ENCODE data around the gene TPM4.

TPM4 gene

DNA sequence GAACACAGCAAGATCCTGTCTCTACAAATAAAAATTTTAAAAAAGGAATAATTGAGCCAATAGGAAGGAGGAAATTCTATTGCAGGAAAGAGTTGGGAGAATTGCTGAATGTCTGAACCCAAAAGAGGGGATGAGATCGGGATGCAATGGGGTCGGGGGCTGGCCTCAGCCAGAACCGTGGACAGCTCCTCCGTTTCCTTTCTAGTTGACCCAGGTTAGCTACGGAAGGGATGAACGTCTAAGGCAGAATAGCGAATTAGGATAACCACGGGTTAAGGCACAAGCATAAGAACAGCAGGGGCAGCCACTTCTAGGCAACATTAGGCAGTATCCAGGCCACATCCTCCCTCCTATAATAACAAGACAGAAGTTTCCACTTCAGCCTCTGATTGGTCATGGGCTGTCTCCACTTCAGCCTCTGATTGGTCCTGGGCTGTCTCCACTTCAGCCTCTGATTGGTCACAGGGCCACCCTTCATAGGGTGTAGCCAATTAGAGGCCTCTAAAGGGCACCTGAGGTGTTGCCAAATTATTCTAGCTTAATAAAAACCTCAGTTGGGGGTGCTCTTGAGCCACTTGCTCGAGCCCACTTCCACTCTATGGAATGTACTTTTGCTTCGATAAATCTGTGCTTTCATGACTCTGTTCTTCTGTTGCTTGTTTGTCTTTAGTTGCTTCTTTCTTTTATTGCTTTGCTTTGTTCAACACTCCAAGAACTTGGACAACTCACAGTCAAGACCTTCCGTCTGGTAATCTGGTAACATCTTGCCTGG lies 24.9 kb upstream of the TPM4 start:
- DNase-seq (ENCODE audit: insufficient read length, low spot score) (no peak), FAIRE-seq (no peak)
- no peak for TF ChIP-seq POLR2A (IDR thresholded peaks at IDR 0.05; ENCODE audit: low read depth, low read length)

DNA sequence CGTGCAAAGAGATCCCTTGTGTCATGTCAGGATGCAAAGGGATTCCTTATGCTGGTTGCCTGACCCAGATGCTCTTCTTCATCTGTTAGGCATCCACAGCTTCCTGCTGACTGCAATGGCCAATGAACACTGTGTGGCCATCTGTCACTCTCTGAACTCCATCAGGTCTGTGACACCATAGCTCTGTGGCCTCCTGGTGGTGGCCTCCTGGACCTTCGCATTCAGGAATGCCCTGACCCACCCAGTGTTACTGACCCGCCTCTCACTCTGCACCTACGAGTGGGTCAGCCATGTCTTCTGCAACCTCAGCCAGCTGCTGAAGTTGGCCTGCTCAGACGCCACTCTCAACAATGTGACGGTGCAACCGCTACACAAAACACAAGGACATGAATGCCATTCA lies 23.9 kb upstream of the TPM4 start:
- no peak for TF ChIP-seq POLR2A (IDR thresholded peaks at IDR 0.05; ENCODE audit: low read depth, low read length)
- DNase-seq (ENCODE audit: insufficient read length, low spot score): no peak
- FAIRE-seq: no peak

- DNase-seq (ENCODE audit: insufficient read length, low spot score): no peak
- no peak for TF ChIP-seq POLR2A (IDR thresholded peaks at IDR 0.05; ENCODE audit: low read depth, low read length)
- no peak for FAIRE-seq
Observed at GRCh38 chr19:16057062-16057461, 19.2 kb upstream of the TPM4 start.

DNA sequence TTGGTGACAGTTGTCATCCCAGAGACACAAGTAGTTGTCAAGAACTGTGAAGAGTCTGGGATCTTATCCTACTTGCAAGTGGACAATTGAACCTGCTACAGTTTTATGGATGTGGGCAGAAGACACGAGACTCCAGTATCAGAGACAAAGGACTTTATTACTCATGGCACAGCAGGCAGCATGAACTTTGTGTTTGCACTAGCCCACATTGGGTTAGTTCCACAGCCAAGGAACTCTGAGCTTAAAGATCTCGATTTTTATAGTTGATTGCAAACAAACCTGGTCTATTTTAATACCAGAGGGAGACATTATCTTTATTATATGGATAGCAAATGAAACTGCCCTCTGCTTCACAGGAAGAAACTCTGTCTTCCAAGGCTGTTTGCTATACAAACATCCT lies 16.0 kb upstream of the TPM4 start:
- no peak for DNase-seq (ENCODE audit: insufficient read length, low spot score)
- FAIRE-seq: no peak
- TF ChIP-seq POLR2A (IDR thresholded peaks at IDR 0.05; ENCODE audit: low read depth, low read length): no peak

DNA sequence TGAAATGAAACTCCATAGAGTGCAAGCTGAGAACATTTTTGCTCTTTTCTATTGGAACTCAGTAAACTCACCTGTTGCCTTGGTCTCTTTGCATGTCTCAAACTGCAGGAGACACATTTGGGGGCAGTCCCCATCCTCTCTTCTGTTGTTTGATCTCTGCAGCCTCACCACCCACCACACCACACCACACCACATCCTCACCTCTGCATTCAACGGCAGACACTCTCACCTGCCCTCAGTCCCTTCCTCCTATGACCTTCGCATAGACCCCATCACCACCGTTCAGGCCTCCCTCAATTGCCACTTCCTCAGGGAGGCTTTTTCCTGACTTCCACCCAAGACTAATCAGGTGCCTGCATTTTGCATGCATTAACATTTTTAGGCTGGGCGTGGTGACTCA lies 14.4 kb upstream of the TPM4 start:
- TF ChIP-seq POLR2A (IDR thresholded peaks at IDR 0.05; ENCODE audit: low read depth, low read length): no peak
- no peak for FAIRE-seq
- no peak for DNase-seq (ENCODE audit: insufficient read length, low spot score)

DNA sequence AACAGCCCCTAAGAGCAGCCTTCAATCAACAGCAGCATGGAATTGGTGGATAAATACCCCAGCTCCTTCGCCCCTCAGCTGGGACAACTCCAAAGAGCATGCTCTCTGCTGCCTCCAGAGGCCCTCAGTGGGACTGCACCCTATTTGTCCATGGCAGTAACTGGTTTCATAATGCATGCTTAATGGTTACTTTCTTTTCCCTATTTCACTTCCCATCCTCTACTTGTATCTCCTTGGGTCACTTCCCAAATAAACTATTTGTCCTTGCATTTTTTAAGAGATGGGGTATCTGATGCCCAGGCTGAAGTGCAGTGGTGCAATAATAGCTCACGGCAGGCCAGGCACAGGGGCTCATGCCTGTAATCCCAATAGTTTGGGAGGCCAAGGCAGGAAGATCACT lies 13.5 kb upstream of the TPM4 start:
- no peak for FAIRE-seq
- no peak for DNase-seq (ENCODE audit: insufficient read length, low spot score)
- no peak for TF ChIP-seq POLR2A (IDR thresholded peaks at IDR 0.05; ENCODE audit: low read depth, low read length)

GRCh38 chr19:16064209-16064889 lies 11.9 kb upstream of the TPM4 start:
- TF ChIP-seq POLR2A (IDR thresholded peaks at IDR 0.05; ENCODE audit: low read depth, low read length): no peak
- DNase-seq (ENCODE audit: insufficient read length, low spot score) (no peak), FAIRE-seq (no peak)

- no peak for FAIRE-seq
- DNase-seq (ENCODE audit: insufficient read length, low spot score): peak; percentile 71
- TF ChIP-seq POLR2A (IDR thresholded peaks at IDR 0.05; ENCODE audit: low read depth, low read length): no peak
Observed at GRCh38 chr19:16066611-16067104, 9.6 kb upstream of the TPM4 start.

DNA sequence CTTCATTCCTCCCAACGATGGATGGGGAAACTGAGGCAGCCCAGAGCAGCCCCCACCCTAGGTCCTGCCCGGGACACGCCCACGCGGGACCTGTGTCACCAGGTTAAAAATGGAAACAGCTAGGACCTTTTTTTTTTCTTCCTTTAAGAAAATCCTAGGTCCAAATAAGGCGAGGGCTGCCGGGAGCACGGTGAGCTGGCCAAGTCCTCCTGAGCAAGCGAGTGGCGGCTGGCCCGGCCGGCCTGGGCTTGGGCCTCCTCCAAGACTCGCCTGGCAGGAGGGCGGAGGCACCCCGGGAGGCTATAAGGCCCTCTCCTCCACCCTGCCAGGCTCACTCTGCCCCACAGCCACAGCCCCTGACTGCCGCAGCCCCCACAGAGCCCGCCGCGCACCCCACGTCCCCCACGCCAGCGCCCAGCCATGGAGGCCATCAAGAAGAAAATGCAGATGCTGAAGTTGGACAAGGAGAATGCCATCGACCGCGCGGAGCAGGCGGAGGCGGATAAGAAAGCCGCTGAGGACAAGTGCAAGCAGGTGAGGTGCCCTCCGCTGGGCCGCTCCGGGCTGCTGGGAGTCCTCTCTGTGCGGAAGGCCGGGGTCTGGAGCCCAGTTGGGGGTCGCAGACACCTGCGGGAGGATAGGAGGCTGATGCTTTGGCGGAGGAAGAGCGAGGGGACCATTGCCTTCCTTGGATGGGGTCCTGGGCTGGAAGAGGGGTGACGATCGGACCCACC lies 8.9 kb upstream of the TPM4 start:
- no peak for DNase-seq (ENCODE audit: insufficient read length, low spot score)
- FAIRE-seq: no peak
- 0 out of 2 replicates have a peak, but pooled peaks have one; percentile 26 for TF ChIP-seq POLR2A (IDR thresholded peaks at IDR 0.05; ENCODE audit: low read depth, low read length)

- FAIRE-seq: no peak
- no peak for TF ChIP-seq POLR2A (IDR thresholded peaks at IDR 0.05; ENCODE audit: low read depth, low read length)
Observed at GRCh38 chr19:16068696-16069259, 7.5 kb upstream of the TPM4 start.

DNA sequence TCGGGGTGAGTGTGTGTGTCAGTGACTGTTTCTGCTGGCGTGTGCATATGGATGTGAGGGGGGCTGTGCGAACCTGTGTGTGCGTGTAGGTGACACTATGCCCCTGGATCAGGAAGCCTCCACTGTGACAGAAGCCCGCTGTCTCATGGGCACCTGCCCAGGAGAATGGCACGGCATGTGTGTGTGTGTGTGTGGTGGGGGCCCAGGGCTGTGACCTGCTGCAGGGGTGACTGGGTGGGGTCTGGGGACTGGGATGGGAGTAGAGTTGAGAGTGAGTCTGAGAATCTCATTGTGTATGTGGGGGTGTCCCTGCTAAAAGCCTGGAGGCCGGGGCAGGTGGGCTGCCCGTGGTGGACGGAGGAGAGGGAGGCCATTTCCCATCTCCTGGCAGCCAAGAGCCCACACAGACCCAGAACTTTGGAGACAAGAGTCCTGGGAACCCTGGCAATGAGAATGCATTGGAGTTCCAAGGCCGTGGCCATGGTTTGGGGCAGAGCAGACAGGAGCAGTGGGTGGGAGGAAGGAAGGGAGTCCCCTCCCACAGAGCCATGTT lies 6.4 kb upstream of the TPM4 start:
- TF ChIP-seq POLR2A (IDR thresholded peaks at IDR 0.05; ENCODE audit: low read depth, low read length): no peak
- FAIRE-seq (no peak), DNase-seq (ENCODE audit: insufficient read length, low spot score) (no peak)

More at GRCh38 chr19:16068696-16069259, 7.5 kb upstream of the TPM4 start:
- DNase-seq (ENCODE audit: insufficient read length, low spot score): no peak

- no peak for TF ChIP-seq POLR2A (IDR thresholded peaks at IDR 0.05; ENCODE audit: low read depth, low read length)
- FAIRE-seq (no peak), DNase-seq (ENCODE audit: insufficient read length, low spot score) (peak; percentile 59)
Observed at GRCh38 chr19:16070366-16070990, 5.8 kb upstream of the TPM4 start.

DNA sequence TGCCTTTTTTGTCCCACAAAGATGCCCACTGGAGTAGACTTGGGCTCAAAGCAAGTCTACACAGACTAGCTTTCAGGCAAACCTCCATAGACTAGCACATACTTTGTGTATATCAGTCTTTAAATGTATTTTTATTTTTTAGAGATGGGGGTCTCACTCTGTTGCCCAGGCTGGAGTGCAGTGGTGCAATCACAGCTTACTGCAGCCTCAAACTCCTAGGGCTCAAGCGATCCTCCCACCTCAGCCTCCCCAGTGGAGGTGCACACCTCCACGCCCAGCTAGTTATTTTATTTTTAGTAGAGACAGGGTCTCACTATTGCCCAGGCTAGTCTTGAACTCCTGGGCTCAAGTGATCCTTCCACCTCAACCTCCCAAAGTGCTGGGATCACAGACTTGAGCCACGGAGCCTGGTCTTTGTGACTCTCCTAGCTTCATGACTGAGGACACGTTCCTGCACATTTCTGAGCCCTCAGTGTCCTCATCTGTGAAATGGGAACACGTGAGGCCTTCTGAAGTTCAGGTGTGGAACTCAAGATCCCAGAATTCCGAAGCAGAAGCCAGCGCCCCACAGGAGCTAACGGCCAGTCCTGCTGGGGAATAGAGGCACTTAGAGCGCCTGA lies 5.1 kb upstream of the TPM4 start:
- no peak for FAIRE-seq
- no peak for TF ChIP-seq POLR2A (IDR thresholded peaks at IDR 0.05; ENCODE audit: low read depth, low read length)

More for the DNA sequence above, 5.1 kb upstream of the TPM4 start:
- no peak for DNase-seq (ENCODE audit: insufficient read length, low spot score)

All from H54 (cell line).